OCI-LY1 (cell line): ENCODE results near the gene DEPDC7.

Experiments
- EZH2 ChIP-seq: fragments of 200-600 bp; sonication (generic), shearing (Covaris generic); IDR thresholded peaks from 2 replicates; pipeline ENCODE4 v1.8.0; 2017; ENCODE audit warnings: borderline replicate concordance, mixed run types, mild to moderate bottlenecking, antibody characterized with exemption, low read length, moderate library complexity, mixed read lengths
- TF ChIP-seq, protein P1 (sequence below): fragments of 200-600 bp; sonication (generic), shearing (Covaris generic); IDR thresholded peaks from 2 replicates; pipeline ENCODE4 v1.5.1; 2017; ENCODE audit warnings: mild to moderate bottlenecking, antibody characterized with exemption, low read length, moderate library complexity, mixed read lengths

DNA sequence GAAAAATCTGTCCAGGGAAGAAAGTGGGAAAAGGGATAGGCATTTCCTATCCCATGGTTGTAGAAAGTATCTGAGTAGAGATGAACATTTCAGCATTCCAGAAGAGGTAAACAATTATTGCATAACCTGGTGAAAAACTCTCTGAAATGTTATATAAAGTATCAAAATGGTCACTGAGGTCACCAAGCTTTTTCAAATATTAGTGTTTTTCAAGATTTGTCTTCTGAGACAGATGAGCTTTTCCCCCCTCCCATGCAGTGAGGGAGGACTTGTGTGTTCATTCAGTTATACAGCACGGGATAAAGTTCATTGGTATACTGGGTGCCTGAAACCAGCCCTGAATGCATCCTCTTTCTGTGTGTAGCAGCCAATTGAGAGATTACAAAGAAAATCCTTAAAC lies 1.9 kb upstream of the DEPDC7 start:
- TF ChIP-seq, protein P1, sequence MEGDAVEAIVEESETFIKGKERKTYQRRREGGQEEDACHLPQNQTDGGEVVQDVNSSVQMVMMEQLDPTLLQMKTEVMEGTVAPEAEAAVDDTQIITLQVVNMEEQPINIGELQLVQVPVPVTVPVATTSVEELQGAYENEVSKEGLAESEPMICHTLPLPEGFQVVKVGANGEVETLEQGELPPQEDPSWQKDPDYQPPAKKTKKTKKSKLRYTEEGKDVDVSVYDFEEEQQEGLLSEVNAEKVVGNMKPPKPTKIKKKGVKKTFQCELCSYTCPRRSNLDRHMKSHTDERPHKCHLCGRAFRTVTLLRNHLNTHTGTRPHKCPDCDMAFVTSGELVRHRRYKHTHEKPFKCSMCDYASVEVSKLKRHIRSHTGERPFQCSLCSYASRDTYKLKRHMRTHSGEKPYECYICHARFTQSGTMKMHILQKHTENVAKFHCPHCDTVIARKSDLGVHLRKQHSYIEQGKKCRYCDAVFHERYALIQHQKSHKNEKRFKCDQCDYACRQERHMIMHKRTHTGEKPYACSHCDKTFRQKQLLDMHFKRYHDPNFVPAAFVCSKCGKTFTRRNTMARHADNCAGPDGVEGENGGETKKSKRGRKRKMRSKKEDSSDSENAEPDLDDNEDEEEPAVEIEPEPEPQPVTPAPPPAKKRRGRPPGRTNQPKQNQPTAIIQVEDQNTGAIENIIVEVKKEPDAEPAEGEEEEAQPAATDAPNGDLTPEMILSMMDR, result no peak
- TF ChIP-seq EZH2, result no peak
